ENCODE data around the gene CD2.

DNA sequence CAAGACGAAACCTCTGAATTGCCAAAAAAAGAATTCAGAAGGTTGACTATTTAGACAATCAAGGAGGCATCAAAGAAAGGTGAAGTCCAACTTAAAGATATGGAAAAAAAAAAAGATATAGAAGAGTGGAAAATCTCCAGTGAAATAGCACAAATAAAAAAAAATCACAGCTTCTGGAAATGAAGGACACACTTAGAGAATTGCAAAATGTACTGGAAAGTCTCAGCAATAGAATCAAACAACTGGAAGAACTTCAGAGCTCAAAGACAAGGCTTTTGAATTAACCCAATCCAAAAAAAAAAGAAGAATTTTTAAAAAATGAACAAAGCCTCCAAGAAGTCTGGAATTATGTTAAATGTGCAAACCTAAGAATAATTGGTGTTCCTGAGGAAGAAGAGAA, 31.8 kb downstream of the CD2 start:
- TF ChIP-seq CTCF (IDR thresholded peaks at IDR 0.05): no peak
- no peak for TF ChIP-seq EZH2 (IDR thresholded peaks at IDR 0.05)
